Fibroblast of pulmonary artery (primary cell): ENCODE measurements around the gene HOOK2.

ENCODE experiments used
- DNase-seq: peaks from one replicate; pipeline ENCODE4 v3.0.0-alpha.2; 2010; ENCODE audit warnings: low read depth
- H3K4me3 ChIP-seq: replicated peaks from 2 replicates; pipeline ENCODE4 v1.5.1; 2011; ENCODE audit warnings: low read depth, mild to moderate bottlenecking, control low read depth, low read length, moderate library complexity
- CTCF ChIP-seq: IDR thresholded peaks from 2 replicates; pipeline ENCODE4 v1.5.1; 2011; ENCODE audit warnings: mild to moderate bottlenecking, control low read depth, low read length, inconsistent platforms; ENCODE audit errors: missing control alignments

Gene HOOK2

GRCh38 chr19:12788682-12789097, 13.3 kb upstream of the HOOK2 start:
- DNase-seq: peak; percentile 77
- no peak for TF ChIP-seq CTCF
- H3K4me3 ChIP-seq: peak overlapping the region; percentile 48

GRCh38 chr19:12788042-12788681, 12.8 kb upstream of the HOOK2 start:
- peak overlapping the region; percentile 48 for H3K4me3 ChIP-seq
- no peak for TF ChIP-seq CTCF
- DNase-seq: no peak

- H3K4me3 ChIP-seq: no peak overlapping the region
- TF ChIP-seq CTCF: no peak
- DNase-seq: no peak
These were observed 12.1 kb upstream of the HOOK2 start for GRCh38 chr19:12787458-12787857.

GRCh38 chr19:12786952-12787351, 11.6 kb upstream of the HOOK2 start:
- no peak for DNase-seq
- no peak overlapping the region for H3K4me3 ChIP-seq

GRCh38 chr19:12786141-12786870, 11.0 kb upstream of the HOOK2 start:
- H3K4me3 ChIP-seq: no peak overlapping the region
- no peak for DNase-seq
- TF ChIP-seq CTCF: no peak

More at GRCh38 chr19:12786952-12787351, 11.6 kb upstream of the HOOK2 start:
- no peak for TF ChIP-seq CTCF

- H3K4me3 ChIP-seq: no peak overlapping the region
- no peak for DNase-seq
- no peak for TF ChIP-seq CTCF
These were observed 10.2 kb upstream of the HOOK2 start for GRCh38 chr19:12785431-12786031.
